GM23338 (cell line): ENCODE results near the gene GGTLC2.

ENCODE experiments used
- CREB1 ChIP-seq: fragments of 250-450 bp; sonication (Bioruptor Pico); IDR thresholded peaks from 2 replicates; pipeline ENCODE4 v1.5.0; 2020; ENCODE audit warnings: low read depth, mild to moderate bottlenecking, moderate library complexity
- CTCF ChIP-seq, 2 experiments: fragments of 200-600 bp in 1 of 2; sonication (generic) in 1 of 2; conservative IDR thresholded peaks; 2 replicates each; pipeline versions ENCODE4 v1.5.1 to v1.6.1; 2016 to 2017; ENCODE audit warnings: antibody characterized with exemption in 2 of 2, low read depth in 2 of 2, mild to moderate bottlenecking in 2 of 2, moderate library complexity in 1 of 2
- EZH2 ChIP-seq: fragments of 200-600 bp; sonication (generic); IDR thresholded peaks from one replicate; pipeline ENCODE4 v1.8.0; 2017; ENCODE audit warnings: antibody characterized with exemption, mild to moderate bottlenecking, low read depth; ENCODE audit not compliant: unreplicated experiment
- EZH2phosphoT487 ChIP-seq: fragments of 200-600 bp; sonication (generic); IDR thresholded peaks from one replicate; pipeline ENCODE4 v1.8.1; 2018; ENCODE audit warnings: antibody characterized with exemption; ENCODE audit not compliant: unreplicated experiment
- POLR2AphosphoS5 ChIP-seq: IDR thresholded peaks from 2 replicates; pipeline ENCODE4 v1.6.1; 2016; ENCODE audit warnings: antibody characterized with exemption, low read depth
- ZNF331 ChIP-seq: fragments of 250-450 bp; sonication (Bioruptor Pico); IDR thresholded peaks from 2 replicates; pipeline ENCODE4 v1.5.0; 2020; ENCODE audit warnings: low read depth, mild to moderate bottlenecking, moderate library complexity
- TF ChIP-seq, protein P1 (sequence below): IDR thresholded peaks from one replicate; pipeline ENCODE4 v1.6.1; 2018; ENCODE audit warnings: antibody characterized with exemption; ENCODE audit not compliant: unreplicated experiment

GRCh38 chr22:22667966-22668880 is 23.8 kb downstream of the GGTLC2 start:
- TF ChIP-seq CTCF (conservative IDR thresholded peaks at IDR 0.05; ENCODE audit: low read depth in 2 of 2) = no peak
- no peak for TF ChIP-seq ZNF331 (CRISPR knock-in tag)
- no peak for TF ChIP-seq EZH2
- no peak for TF ChIP-seq POLR2AphosphoS5
- TF ChIP-seq, protein P1, sequence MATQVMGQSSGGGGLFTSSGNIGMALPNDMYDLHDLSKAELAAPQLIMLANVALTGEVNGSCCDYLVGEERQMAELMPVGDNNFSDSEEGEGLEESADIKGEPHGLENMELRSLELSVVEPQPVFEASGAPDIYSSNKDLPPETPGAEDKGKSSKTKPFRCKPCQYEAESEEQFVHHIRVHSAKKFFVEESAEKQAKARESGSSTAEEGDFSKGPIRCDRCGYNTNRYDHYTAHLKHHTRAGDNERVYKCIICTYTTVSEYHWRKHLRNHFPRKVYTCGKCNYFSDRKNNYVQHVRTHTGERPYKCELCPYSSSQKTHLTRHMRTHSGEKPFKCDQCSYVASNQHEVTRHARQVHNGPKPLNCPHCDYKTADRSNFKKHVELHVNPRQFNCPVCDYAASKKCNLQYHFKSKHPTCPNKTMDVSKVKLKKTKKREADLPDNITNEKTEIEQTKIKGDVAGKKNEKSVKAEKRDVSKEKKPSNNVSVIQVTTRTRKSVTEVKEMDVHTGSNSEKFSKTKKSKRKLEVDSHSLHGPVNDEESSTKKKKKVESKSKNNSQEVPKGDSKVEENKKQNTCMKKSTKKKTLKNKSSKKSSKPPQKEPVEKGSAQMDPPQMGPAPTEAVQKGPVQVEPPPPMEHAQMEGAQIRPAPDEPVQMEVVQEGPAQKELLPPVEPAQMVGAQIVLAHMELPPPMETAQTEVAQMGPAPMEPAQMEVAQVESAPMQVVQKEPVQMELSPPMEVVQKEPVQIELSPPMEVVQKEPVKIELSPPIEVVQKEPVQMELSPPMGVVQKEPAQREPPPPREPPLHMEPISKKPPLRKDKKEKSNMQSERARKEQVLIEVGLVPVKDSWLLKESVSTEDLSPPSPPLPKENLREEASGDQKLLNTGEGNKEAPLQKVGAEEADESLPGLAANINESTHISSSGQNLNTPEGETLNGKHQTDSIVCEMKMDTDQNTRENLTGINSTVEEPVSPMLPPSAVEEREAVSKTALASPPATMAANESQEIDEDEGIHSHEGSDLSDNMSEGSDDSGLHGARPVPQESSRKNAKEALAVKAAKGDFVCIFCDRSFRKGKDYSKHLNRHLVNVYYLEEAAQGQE = no peak
- no peak for TF ChIP-seq EZH2phosphoT487
- no peak for TF ChIP-seq CREB1 (CRISPR knock-in tag)
